HG02588 (cell line): ENCODE data around the gene BCL2L11.

ENCODE experiments used
- ATAC-seq: cut with Tn5 transposase; IDR thresholded peaks from one replicate; pipeline ENCODE4 v1.9.1; 2021; ENCODE audit warnings: mild to moderate bottlenecking, moderate library complexity; ENCODE audit not compliant: unreplicated experiment

Gene BCL2L11

GRCh38 chr2:111189106-111189505 is 68.4 kb downstream of the BCL2L11 start:
- ATAC-seq, result no peak

DNA sequence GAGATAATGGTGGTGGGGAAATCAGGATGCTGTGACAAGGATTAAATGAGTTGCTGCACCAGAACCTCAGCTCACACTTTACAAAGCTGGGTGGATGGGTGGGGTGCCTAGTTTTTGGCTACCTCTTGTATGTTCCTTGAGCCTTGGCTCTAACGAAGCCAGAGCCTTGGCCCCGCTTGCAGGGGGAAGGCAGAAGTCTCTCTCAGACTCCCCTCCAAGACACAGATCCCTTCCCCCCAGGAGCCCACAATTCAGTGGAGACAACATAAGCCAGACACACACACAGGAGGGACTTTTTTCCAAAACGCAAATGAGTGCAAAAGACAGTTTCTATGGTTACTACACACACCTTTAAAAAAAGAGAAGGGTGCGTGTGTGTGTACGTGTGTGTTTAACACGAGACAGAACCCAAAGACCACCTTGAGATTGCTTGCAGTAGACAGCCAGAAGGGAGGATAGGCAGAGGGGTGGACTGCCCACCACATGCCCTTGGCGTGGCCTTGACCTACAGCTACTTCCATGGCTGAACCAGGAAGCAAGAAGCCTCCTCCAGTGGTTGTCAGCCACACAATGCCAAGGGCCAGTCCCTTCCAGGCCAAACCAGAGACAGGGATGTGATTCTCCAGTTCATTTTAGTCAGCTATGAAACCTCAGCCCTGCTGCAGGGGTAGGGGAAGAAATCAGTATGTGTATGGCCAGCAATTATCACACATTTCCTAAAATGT is 70.3 kb downstream of the BCL2L11 start:
- ATAC-seq, result no peak

GRCh38 chr2:111191877-111192276 is 71.2 kb downstream of the BCL2L11 start:
- no peak for ATAC-seq

- no peak for ATAC-seq
Observed at GRCh38 chr2:111192776-111193368, 72.2 kb downstream of the BCL2L11 start.

DNA sequence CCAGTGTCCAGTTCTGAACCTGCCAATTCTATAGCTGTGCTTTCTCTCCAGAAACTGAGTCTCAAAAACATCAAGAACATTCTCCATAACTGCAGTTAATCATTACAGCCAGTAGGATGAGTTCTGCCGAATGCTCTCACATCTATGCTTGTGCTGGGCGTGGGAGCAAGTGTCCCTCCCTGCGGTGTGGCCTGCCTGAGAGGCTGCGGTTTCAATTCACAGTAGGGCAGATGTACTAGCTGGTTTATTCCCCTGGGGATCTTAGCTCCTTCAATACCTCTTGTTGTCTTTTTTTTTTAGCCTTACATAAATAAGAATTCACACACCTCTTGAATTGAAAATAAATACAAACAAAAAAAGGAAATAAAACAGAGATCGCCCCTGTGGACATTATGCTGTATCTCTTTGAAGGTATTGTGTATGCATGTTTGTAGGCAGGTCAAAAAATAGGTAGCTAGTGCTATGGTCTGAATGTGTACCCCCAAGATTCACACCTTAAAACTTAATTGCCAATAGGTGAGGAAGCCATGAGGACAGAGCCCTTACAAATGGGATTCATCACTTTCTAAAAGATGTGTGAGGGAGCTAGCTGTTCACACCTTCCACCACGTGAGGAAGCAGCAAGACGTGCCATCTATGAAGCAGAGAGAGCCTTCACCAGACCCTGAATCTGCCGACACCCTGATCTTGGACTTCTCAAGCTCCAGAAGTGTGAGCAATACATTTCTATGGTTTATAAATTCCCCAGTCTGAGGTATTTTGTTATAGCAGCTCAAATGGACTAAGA is 74.3 kb downstream of the BCL2L11 start:
- peak; percentile 95 for ATAC-seq

DNA sequence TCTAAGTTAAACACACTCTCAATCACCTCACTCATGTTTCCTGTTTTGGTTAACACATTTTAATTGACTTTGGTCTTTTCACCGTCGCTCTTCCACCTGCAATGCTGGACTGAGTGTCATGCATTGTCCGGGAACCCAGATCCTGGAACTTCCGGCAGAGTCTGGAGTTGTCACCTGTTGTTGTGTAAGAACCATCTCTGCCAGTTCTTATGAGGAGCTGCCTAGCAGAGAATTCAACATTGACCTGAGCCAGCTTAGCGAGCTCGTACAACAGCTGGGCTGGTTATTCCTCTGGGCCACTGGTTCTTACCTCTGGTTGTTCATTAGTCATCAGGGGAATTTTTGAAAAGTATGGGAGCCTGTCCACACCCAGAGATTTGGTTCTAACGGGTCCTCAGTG is 75.7 kb downstream of the BCL2L11 start:
- no peak for ATAC-seq

- no peak for ATAC-seq
Observed at GRCh38 chr2:111198701-111199100, 78.0 kb downstream of the BCL2L11 start.

- no peak for ATAC-seq
Observed at GRCh38 chr2:111199840-111200239, 79.1 kb downstream of the BCL2L11 start.

- no peak for ATAC-seq
Observed at GRCh38 chr2:111200333-111200881, 79.7 kb downstream of the BCL2L11 start.

- ATAC-seq, result peak; percentile 82
Observed at GRCh38 chr2:111201214-111201613, 80.5 kb downstream of the BCL2L11 start.

DNA sequence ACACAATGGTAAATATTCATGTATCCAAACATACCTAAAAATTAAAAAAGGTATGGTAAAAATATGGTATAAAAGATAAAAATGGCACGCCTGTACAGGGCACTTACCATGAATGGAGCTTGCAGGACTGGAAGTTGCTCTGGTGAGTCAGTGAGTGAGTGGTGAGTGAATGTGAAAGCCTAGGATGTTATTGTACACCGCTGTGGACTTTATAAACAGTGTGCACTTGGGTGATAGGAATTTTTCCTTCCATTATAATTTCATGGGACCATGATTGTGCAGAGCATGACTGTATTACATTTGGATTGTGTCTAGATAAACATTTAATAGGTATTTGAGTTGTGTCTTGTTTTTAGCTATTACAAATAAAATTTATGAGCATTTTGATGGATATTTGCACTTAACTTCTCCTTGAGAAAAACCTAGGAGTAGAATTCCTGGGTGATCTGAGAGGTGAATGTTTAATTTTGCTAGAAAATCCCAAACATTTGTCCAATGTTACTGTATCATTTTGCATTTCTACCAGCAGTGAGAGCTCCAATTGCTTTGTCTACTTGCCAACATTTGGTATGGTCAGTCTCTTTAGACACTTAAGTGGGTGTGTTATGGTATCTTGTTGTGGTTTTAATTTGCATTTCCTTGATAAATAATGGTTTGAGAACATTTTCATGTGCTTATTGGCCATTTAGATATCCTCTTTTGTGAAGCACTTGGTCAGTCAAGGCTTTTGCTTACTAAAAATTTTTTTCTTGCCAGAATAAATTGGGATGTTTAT is 81.7 kb downstream of the BCL2L11 start:
- no peak for ATAC-seq

DNA sequence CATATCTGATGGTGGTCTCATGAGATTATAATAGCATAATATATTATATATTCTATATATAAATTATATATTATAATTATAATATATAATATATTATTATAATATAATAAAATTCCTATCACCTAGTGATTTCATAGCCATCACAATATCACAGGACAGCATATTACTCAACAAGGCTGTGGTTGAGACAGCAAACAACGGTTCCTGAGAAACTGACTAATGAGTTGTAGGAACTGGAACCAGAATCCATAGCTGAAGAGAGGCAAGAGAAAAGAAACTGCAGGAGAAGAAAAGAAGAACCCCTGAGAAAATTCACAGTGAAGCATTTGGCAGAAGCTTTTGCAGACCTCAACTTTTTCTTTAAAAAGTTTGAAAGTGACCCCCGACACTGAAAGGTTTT is 84.0 kb downstream of the BCL2L11 start:
- no peak for ATAC-seq

DNA sequence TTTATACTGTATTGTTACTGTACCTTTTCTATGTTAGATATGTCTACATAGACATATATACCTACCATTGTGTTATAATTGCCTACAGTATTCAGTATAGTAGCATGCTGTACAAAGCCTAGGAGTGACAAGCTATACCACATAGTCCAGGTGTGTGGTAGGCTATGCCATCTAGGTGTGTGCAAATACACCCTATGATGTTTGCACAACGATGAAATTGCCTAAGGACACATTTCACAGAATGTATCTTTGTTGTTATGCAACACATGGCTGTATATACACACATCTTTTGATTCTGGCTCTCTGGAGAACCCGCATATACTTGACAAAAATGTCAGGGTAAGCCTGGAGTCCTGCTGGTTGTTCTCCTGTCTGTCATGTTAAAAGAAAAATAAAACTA is 85.1 kb downstream of the BCL2L11 start:
- no peak for ATAC-seq

GRCh38 chr2:111207851-111208250 is 87.1 kb downstream of the BCL2L11 start:
- no peak for ATAC-seq

GRCh38 chr2:111208639-111209038 is 87.9 kb downstream of the BCL2L11 start:
- no peak for ATAC-seq

DNA sequence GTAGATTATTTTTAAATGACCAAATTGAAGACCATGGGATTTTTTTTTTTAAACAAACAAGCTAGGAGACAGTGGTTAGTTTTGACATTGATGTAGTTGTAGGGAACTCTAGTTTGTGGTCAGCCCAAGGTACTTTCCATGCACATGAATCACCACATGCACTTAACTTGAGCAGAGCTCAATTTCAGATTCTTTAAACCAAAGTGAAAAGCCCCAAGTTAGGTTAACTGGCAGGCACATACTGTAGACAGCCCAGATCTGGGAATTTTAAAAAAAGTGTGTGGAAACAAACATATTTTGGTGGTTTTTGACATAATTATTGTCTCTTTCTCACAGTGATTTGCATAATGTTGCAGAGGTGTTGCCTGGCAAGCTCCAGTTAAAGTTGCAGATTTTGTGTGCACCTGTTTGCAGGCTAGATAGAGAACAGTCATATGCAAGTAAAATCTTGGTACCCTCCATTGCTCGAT is 88.4 kb downstream of the BCL2L11 start:
- peak; percentile 95 for ATAC-seq

DNA sequence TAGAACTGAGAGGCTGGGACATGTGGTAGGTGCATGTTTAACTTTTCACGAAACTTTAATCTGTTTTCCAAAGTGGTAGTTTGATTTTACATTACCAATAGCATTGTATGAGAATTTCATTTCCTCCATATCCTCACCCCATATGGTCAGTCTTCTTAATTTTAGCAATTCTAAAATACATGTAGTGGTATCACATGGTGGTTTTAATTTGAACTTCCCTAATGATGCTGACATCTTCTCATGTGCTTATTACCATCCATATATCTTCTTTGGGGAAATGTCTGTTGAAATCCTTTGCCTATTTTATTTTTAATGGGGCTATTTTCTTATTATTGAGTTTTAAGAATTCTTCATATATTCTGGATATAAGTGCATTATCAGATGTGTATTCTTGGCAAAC is 89.3 kb downstream of the BCL2L11 start:
- ATAC-seq, result no peak

DNA sequence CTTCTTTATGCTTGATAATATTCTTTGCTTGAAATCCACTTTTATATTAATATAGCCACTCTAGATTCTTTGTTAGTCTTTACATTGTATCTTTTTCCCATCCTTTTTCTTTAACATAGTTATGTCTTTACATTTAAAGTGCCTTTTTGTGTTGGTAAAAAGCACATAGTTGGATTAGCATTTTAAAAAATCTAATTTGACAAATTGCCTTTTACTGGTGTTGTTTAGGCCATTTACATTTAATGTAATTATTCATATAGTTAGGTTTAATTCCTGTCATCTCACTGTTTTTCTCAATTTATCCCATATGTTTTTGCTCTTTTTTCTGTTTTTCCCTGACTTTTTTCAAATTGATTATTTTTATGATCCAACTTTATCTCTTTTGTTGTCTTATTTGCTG is 93.2 kb downstream of the BCL2L11 start:
- ATAC-seq, result no peak

DNA sequence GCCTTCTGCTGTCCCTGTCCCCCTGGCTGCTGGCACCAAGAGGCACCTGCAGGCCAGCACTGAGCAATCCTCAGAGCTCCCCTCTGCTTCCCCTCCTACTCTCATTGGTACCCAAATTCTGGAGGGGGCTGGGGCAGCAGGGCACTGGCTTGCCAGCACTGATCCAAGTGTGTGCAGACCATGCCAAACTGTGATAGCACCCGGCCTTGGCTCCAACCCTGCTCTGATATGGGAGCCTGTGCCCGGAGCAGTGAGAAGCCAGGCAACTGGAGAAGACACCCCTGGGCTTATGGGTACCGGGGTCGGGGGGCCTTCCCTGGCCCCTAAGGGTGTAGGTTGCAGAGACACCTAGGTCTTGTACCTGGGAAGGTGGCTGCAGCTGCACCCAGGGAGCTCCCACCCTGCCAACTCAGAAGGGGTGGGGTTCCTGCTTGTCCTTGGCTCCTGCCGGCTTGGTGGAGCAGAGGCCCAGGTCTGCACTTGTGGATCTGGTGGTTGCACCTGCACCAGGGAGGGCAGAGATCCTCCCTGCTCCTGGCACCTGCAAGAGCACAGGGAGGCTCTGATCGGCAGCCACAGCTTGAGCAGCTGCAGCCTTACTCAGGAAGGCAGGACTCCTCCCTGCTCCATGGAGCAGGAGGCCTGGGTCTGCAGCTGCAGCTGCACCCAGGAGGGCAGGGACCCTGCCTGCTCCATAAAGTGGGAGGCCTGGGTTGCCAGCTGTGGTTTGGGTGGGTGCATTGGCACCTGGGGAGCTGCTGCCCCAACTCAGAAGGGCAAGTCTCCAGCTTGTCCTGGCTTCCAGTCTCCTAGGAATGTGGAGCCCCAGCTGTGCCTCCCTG is 96.3 kb downstream of the BCL2L11 start:
- no peak for ATAC-seq
